Measurements from ENCODE around the gene ZNF888.
"Not testable (repeated sequence)": the region's sequence is repeated elsewhere in the genome, so short reads cannot be mapped to it uniquely, and the experiment has no call there.

The ZNF888 gene

GRCh38 chr19:52868031-52868430, 55.2 kb downstream of the ZNF888 start:
- not testable (repeated sequence) for FAIRE-seq

- FAIRE-seq: not testable (repeated sequence)
Observed at GRCh38 chr19:52857378-52858191, 65.6 kb downstream of the ZNF888 start, which contains the start of gene ZNF468. Gene ZNF468, minus strand, starts transcription at chr19:52857619. Its CDS starts 3,347 bp downstream, at chr19:52854272.

- not testable (repeated sequence) for FAIRE-seq
Observed at GRCh38 chr19:52856540-52857377, 66.5 kb downstream of the ZNF888 start.

Data from G401.6 (cell line).